ENCODE results near the gene ZBTB25.

DNA sequence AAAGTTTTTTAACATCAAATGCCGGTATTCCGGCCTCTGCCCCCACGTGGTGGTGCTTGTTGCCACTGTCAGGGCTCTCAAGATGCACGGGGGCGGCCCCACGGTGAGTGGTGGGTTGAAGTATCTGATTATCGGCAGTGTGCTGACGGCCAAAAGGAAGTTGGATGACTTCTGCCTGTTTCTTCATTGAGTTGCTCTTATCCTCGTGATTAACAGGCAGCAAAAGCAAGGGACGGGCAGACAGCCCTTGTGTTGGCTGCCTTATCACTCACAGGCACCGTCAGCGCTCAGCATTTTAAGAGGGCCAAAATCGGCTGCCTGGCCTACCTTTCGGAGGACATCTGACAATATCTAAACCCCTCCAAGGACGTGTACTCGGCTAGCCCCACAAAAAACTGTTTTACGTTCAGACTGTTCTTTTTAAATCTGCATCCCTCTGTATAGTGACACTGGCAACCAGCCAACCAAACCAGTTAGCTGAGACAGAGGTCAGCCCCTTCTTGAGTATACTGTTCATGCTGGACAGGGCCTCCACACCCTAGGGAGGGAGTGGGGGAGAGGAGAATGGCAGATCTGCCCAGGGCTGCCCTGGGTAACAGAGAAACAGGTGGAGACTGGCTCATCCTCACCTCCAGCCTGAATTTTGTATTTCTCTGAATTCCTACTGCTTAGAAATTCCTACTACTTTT is 61.2 kb downstream of the ZBTB25 start:
- no peak for TF ChIP-seq POLR2A (IDR thresholded peaks at IDR 0.05)
- TF ChIP-seq, protein P1, sequence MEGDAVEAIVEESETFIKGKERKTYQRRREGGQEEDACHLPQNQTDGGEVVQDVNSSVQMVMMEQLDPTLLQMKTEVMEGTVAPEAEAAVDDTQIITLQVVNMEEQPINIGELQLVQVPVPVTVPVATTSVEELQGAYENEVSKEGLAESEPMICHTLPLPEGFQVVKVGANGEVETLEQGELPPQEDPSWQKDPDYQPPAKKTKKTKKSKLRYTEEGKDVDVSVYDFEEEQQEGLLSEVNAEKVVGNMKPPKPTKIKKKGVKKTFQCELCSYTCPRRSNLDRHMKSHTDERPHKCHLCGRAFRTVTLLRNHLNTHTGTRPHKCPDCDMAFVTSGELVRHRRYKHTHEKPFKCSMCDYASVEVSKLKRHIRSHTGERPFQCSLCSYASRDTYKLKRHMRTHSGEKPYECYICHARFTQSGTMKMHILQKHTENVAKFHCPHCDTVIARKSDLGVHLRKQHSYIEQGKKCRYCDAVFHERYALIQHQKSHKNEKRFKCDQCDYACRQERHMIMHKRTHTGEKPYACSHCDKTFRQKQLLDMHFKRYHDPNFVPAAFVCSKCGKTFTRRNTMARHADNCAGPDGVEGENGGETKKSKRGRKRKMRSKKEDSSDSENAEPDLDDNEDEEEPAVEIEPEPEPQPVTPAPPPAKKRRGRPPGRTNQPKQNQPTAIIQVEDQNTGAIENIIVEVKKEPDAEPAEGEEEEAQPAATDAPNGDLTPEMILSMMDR (IDR thresholded peaks at IDR 0.05): no peak
